HEK293 (cell line): ENCODE results near the gene CD96.

Source experiments
- CTCF ChIA-PET: fragments of 350-600 bp; formaldehyde crosslinking; extraction: SDS; loops from one replicate; lab custom pipeline; 2021; ENCODE audit warnings: antibody characterized with exemption; lab: Yijun Ruan, JAX
- POLR2A ChIA-PET: fragments of 300-600 bp; formaldehyde crosslinking; extraction: SDS; loops from one replicate; lab custom pipeline; 2020; ENCODE audit warnings: antibody characterized with exemption, inconsistent platforms; lab: Yijun Ruan, JAX
- H3K27ac ChIP-seq: fragments of 200-500 bp; sonication (Bioruptor generic); 2 replicates; pipeline ENCODE4 v1.5.1; 2014; ENCODE audit warnings: low read depth, low read length, control low read depth, inconsistent platforms; ENCODE audit errors: extremely low read depth
- H3K36me3 ChIP-seq, 2 experiments: fragments of 200-500 bp in 1 of 2; sonication (Bioruptor generic) in 1 of 2; 1 replicate in 1 of 2; 2 replicates in 1 of 2; pipeline ENCODE4 v1.5.1; 2014 to 2017; ENCODE audit warnings: inconsistent platforms in 2 of 2, low read length in 2 of 2; ENCODE audit not compliant: control insufficient read depth in 2 of 2, insufficient read depth in 1 of 2
- H3K4me1 ChIP-seq: fragments of 200-500 bp; sonication (Bioruptor generic); 2 replicates; pipeline ENCODE4 v1.5.1; 2014; ENCODE audit warnings: mild to moderate bottlenecking, low read length, inconsistent platforms; ENCODE audit not compliant: control insufficient read depth, insufficient read depth
- H3K4me3 ChIP-seq: 2 replicates; pipeline ENCODE4 v1.5.1; 2011; ENCODE audit warnings: low read depth, mild to moderate bottlenecking, control low read depth, low read length, moderate library complexity
- H3K9me3 ChIP-seq: fragments of 200-500 bp; sonication (Bioruptor generic); 2 replicates; pipeline ENCODE4 v1.5.1; 2014; ENCODE audit warnings: low read depth, low read length, inconsistent platforms; ENCODE audit not compliant: control insufficient read depth, insufficient read depth
- GLI2 ChIP-seq: fragments of 450-650 bp; formaldehyde crosslinking; IDR thresholded peaks from 2 replicates; pipeline ENCODE4; 2017; ENCODE audit warnings: missing biosample characterization, missing genetic modification characterization, low read depth, borderline replicate concordance
- KLF16 ChIP-seq: fragments of 450-650 bp; formaldehyde crosslinking; IDR thresholded peaks from 2 replicates; pipeline ENCODE4 v1.5.1; 2017; ENCODE audit warnings: missing biosample characterization, missing genetic modification characterization
- KLF9 ChIP-seq: fragments of 450-650 bp; formaldehyde crosslinking; IDR thresholded peaks from 2 replicates; pipeline ENCODE4 v1.5.1; 2016; ENCODE audit warnings: missing biosample characterization, missing genetic modification characterization, low read depth
- ZNF138 ChIP-seq: fragments of 450-650 bp; formaldehyde crosslinking; IDR thresholded peaks from 2 replicates; pipeline ENCODE4 v1.5.1; 2016; ENCODE audit warnings: missing biosample characterization, missing genetic modification characterization, borderline replicate concordance
- ZNF169 ChIP-seq: fragments of 450-650 bp; formaldehyde crosslinking; IDR thresholded peaks from 2 replicates; pipeline ENCODE4 v1.5.1; 2016; ENCODE audit warnings: missing biosample characterization, missing genetic modification characterization
- ZNF248 ChIP-seq: fragments of 450-650 bp; formaldehyde crosslinking; IDR thresholded peaks from 2 replicates; pipeline ENCODE4 v1.5.1; 2017; ENCODE audit warnings: missing biosample characterization, missing genetic modification characterization
- ZNF521 ChIP-seq: fragments of 450-650 bp; formaldehyde crosslinking; IDR thresholded peaks from 2 replicates; pipeline ENCODE4 v1.5.1; 2017; ENCODE audit warnings: missing biosample characterization, mild to moderate bottlenecking, missing genetic modification characterization
- ZNF561 ChIP-seq: fragments of 450-650 bp; IDR thresholded peaks from 2 replicates; pipeline ENCODE4 v1.5.1; 2018; ENCODE audit warnings: missing biosample characterization, missing genetic modification characterization, borderline replicate concordance
- ZNF621 ChIP-seq: fragments of 450-650 bp; formaldehyde crosslinking; IDR thresholded peaks from 2 replicates; pipeline ENCODE4 v1.5.1; 2017; ENCODE audit warnings: missing biosample characterization, missing genetic modification characterization
- ZNF623 ChIP-seq: fragments of 450-650 bp; formaldehyde crosslinking; IDR thresholded peaks from 2 replicates; pipeline ENCODE4 v1.5.1; 2016; ENCODE audit warnings: missing biosample characterization, missing genetic modification characterization
- ZNF747 ChIP-seq: fragments of 450-650 bp; formaldehyde crosslinking; IDR thresholded peaks from 2 replicates; pipeline ENCODE4 v1.5.1; 2016; ENCODE audit warnings: missing biosample characterization, missing genetic modification characterization
- ZNF791 ChIP-seq: fragments of 450-650 bp; formaldehyde crosslinking; IDR thresholded peaks from 2 replicates; pipeline ENCODE4 v1.5.1; 2016; ENCODE audit warnings: missing biosample characterization, missing genetic modification characterization
- TF ChIP-seq, protein P1 (sequence below): fragments of 450-650 bp; formaldehyde crosslinking; IDR thresholded peaks from 2 replicates; pipeline ENCODE4 v1.5.1; 2016; ENCODE audit warnings: missing biosample characterization, missing genetic modification characterization
- TF ChIP-seq, protein P2 (sequence below): fragments of 450-650 bp; formaldehyde crosslinking; IDR thresholded peaks from 2 replicates; pipeline ENCODE4 v1.5.1; 2016; ENCODE audit warnings: missing biosample characterization, missing genetic modification characterization
- TF ChIP-seq, protein P3 (sequence below): fragments of 450-650 bp; formaldehyde crosslinking; IDR thresholded peaks from 2 replicates; pipeline ENCODE4 v1.5.1; 2016; ENCODE audit warnings: missing biosample characterization, missing genetic modification characterization
- TF ChIP-seq, protein P4 (sequence below): fragments of 450-650 bp; IDR thresholded peaks from 2 replicates; pipeline ENCODE4 v1.5.1; 2018; ENCODE audit warnings: missing biosample characterization, missing genetic modification characterization
- TF ChIP-seq, protein P5 (sequence below): IDR thresholded peaks from 2 replicates; pipeline ENCODE4 v1.6.1; 2011; ENCODE audit warnings: mild to moderate bottlenecking, low read depth, low read length, borderline replicate concordance
- TF ChIP-seq, protein P6 (sequence below): fragments of 450-650 bp; formaldehyde crosslinking; optimal IDR thresholded peaks from 2 replicates; pipeline ENCODE3; 2016; ENCODE audit warnings: missing biosample characterization, mild to moderate bottlenecking, missing genetic modification characterization
- TF ChIP-seq, protein P7 (sequence below): fragments of 450-650 bp; formaldehyde crosslinking; conservative IDR thresholded peaks from 2 replicates; pipeline ENCODE4 v1.5.1; 2016; ENCODE audit warnings: low read depth, missing biosample characterization, missing genetic modification characterization

CD96 gene

DNA sequence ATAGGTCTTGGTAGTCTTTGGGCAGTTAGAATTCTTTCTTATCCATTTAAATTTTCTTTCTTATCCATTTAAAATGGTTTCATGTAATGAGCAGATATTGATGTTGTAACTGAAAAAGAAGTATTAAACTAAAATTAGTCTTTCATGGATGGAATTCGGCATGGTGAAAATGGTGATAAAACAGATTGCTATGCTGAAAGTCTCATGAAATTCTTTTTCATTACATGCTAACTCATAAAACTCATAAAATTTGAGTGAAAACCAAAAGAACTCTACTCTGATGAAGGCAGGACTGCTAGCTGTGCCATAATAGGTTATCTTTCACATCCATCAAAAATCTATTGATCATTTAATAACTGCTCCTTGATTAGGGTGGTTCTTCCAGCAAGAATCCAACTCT lies 3.9 kb upstream of the CD96 start:
- TF ChIP-seq ZNF623 (tag by site-specific recombination), result no peak
- TF ChIP-seq KLF9, result no peak
- no peak for TF ChIP-seq GLI2 (tag by site-specific recombination)
- Histone ChIP-seq H3K27ac (no peak overlapping the region), H3K4me3 (no peak overlapping the region), H3K36me3 (no peaks in the 10 kb centered on the region), H3K9me3 (no peaks in the 10 kb centered on the region), H3K4me1 (no peaks in the 10 kb centered on the region)
- CTCF ChIA-PET, result no interaction called here
- POLR2A ChIA-PET, result no interaction called here

DNA sequence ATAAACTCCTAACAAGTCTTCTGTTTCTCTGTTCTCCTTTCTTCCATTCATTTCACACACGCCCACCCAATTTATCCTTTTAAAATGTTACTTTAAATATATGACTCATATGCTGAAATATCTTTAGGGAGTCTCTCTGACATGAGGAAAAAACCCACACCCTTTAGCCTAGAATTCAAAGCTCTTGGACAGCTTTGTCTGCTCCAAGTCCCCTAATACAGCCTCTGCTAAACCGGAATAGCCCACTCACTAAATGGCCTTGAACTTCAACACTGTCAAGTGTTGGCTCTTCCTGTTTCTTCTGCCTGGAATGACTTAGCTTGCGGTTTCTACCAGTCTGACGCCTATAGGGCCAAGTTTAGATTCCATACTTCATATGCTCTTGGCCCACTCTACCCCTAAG lies 3.3 kb upstream of the CD96 start:
- ChIA-PET POLR2A (no interaction called here), CTCF (interaction anchor here (0.7 kb wide), 1 partner anchor 15 kb away, joined by 4 read pairs; no protein-coding TSS in a partner anchor)
- no peaks in the 10 kb centered on the region for H3K4me1 ChIP-seq
- TF ChIP-seq, protein P1, sequence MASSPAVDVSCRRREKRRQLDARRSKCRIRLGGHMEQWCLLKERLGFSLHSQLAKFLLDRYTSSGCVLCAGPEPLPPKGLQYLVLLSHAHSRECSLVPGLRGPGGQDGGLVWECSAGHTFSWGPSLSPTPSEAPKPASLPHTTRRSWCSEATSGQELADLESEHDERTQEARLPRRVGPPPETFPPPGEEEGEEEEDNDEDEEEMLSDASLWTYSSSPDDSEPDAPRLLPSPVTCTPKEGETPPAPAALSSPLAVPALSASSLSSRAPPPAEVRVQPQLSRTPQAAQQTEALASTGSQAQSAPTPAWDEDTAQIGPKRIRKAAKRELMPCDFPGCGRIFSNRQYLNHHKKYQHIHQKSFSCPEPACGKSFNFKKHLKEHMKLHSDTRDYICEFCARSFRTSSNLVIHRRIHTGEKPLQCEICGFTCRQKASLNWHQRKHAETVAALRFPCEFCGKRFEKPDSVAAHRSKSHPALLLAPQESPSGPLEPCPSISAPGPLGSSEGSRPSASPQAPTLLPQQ (tag by site-specific recombination), result no peak
- TF ChIP-seq ZNF169 (no peak), KLF16 (no peak), ZNF561 (tag by site-specific recombination) (no peak), ZNF791 (tag by site-specific recombination) (no peak), ZNF138 (no peak), ZNF747 (no peak), ZNF248 (tag by site-specific recombination) (no peak), ZNF621 (tag by site-specific recombination) (no peak), ZNF521 (tag by site-specific recombination) (no peak)
- TF ChIP-seq, protein P2, sequence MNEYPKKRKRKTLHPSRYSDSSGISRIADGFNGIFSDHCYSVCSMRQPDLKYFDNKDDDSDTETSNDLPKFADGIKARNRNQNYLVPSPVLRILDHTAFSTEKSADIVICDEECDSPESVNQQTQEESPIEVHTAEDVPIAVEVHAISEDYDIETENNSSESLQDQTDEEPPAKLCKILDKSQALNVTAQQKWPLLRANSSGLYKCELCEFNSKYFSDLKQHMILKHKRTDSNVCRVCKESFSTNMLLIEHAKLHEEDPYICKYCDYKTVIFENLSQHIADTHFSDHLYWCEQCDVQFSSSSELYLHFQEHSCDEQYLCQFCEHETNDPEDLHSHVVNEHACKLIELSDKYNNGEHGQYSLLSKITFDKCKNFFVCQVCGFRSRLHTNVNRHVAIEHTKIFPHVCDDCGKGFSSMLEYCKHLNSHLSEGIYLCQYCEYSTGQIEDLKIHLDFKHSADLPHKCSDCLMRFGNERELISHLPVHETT (tag by site-specific recombination), result no peak
- TF ChIP-seq, protein P3, sequence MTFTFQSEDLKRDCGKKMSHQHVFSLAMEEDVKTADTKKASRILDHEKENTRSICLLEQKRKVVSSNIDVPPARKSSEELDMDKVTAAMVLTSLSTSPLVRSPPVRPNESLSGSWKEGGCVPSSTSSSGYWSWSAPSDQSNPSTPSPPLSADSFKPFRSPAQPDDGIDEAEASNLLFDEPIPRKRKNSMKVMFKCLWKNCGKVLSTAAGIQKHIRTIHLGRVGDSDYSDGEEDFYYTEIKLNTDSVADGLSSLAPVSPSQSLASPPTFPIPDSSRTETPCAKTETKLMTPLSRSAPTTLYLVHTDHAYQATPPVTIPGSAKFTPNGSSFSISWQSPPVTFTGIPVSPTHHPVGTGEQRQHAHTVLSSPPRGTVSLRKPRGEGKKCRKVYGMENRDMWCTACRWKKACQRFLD (tag by site-specific recombination), result no peak
- TF ChIP-seq, protein P4, sequence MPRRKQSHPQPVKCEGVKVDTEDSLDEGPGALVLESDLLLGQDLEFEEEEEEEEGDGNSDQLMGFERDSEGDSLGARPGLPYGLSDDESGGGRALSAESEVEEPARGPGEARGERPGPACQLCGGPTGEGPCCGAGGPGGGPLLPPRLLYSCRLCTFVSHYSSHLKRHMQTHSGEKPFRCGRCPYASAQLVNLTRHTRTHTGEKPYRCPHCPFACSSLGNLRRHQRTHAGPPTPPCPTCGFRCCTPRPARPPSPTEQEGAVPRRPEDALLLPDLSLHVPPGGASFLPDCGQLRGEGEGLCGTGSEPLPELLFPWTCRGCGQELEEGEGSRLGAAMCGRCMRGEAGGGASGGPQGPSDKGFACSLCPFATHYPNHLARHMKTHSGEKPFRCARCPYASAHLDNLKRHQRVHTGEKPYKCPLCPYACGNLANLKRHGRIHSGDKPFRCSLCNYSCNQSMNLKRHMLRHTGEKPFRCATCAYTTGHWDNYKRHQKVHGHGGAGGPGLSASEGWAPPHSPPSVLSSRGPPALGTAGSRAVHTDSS, result no peak
- TF ChIP-seq, protein P5, sequence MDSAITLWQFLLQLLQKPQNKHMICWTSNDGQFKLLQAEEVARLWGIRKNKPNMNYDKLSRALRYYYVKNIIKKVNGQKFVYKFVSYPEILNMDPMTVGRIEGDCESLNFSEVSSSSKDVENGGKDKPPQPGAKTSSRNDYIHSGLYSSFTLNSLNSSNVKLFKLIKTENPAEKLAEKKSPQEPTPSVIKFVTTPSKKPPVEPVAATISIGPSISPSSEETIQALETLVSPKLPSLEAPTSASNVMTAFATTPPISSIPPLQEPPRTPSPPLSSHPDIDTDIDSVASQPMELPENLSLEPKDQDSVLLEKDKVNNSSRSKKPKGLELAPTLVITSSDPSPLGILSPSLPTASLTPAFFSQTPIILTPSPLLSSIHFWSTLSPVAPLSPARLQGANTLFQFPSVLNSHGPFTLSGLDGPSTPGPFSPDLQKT, result no peak
- TF ChIP-seq, protein P6, sequence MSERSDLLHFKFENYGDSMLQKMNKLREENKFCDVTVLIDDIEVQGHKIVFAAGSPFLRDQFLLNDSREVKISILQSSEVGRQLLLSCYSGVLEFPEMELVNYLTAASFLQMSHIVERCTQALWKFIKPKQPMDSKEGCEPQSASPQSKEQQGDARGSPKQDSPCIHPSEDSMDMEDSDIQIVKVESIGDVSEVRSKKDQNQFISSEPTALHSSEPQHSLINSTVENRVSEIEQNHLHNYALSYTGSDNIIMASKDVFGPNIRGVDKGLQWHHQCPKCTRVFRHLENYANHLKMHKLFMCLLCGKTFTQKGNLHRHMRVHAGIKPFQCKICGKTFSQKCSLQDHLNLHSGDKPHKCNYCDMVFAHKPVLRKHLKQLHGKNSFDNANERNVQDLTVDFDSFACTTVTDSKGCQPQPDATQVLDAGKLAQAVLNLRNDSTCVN, result no peak
- TF ChIP-seq, protein P7, sequence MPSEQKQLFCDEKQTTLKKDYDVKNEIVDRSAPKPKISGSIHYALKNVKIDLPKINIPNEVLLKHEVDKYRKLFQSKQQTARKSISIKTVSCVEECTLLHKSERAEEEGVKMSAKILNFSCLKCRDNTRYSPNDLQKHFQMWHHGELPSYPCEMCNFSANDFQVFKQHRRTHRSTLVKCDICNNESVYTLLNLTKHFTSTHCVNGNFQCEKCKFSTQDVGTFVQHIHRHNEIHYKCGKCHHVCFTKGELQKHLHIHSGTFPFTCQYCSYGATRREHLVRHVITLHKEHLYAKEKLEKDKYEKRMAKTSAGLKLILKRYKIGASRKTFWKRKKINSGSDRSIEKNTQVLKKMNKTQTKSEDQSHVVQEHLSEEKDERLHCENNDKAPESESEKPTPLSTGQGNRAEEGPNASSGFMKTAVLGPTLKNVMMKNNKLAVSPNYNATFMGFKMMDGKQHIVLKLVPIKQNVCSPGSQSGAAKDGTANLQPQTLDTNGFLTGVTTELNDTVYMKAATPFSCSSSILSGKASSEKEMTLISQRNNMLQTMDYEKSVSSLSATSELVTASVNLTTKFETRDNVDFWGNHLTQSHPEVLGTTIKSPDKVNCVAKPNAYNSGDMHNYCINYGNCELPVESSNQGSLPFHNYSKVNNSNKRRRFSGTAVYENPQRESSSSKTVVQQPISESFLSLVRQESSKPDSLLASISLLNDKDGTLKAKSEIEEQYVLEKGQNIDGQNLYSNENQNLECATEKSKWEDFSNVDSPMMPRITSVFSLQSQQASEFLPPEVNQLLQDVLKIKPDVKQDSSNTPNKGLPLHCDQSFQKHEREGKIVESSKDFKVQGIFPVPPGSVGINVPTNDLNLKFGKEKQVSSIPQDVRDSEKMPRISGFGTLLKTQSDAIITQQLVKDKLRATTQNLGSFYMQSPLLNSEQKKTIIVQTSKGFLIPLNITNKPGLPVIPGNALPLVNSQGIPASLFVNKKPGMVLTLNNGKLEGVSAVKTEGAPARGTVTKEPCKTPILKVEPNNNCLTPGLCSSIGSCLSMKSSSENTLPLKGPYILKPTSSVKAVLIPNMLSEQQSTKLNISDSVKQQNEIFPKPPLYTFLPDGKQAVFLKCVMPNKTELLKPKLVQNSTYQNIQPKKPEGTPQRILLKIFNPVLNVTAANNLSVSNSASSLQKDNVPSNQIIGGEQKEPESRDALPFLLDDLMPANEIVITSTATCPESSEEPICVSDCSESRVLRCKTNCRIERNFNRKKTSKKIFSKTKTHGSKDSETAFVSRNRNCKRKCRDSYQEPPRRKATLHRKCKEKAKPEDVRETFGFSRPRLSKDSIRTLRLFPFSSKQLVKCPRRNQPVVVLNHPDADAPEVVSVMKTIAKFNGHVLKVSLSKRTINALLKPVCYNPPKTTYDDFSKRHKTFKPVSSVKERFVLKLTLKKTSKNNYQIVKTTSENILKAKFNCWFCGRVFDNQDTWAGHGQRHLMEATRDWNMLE, result no peak
- no peak overlapping the region for H3K4me3 ChIP-seq
- H3K9me3 ChIP-seq, result no peaks in the 10 kb centered on the region
- no peaks in the 10 kb centered on the region for H3K36me3 ChIP-seq
- no peak overlapping the region for H3K27ac ChIP-seq
